ENCODE measurements around the gene UBR1.

- TF ChIP-seq CTCF (IDR thresholded peaks at IDR 0.05; ENCODE audit: low read length) (no peak), EZH2 (IDR thresholded peaks at IDR 0.05; ENCODE audit: borderline replicate concordance, low read length) (no peak)
Observed at GRCh38 chr15:43107751-43108150, 1.9 kb upstream of the UBR1 start.
